Neural cell (in vitro differentiated cells): ENCODE measurements around the gene DPP9. TPM values are rescaled to one million over a fixed set of nuclear protein-coding genes. Genes with fewer than 3 reads are reported as not detected.

ENCODE experiments used
- H2AFZ ChIP-seq: fragments of 200-600, 300-800 bp; sonication (generic), shearing (Covaris generic); 2 replicates; pipeline ENCODE4 v1.6.0; 2014; ENCODE audit warnings: low read depth, mild to moderate bottlenecking, antibody characterized with exemption, low read length, moderate library complexity
- H3F3A ChIP-seq: fragments of 200-600 bp; shearing (Covaris generic); 2 replicates; pipeline ENCODE4 v1.6.1; 2016; ENCODE audit warnings: mild to moderate bottlenecking, moderate library complexity, mixed read lengths, antibody characterized with exemption, low read length; ENCODE audit not compliant: insufficient read depth, poor library complexity, severe bottlenecking
- H3K27ac ChIP-seq: fragments of 200-600, 300-800 bp; sonication (generic), shearing (Covaris generic); 2 replicates; pipeline ENCODE4 v1.5.1; 2014; ENCODE audit warnings: mild to moderate bottlenecking, low read length, moderate library complexity
- H3K27me3 ChIP-seq: fragments of 300-800, 200-600 bp; sonication (generic), shearing (Covaris generic); 2 replicates; pipeline ENCODE4 v1.6.0; 2014; ENCODE audit warnings: mild to moderate bottlenecking, low read depth, low read length, moderate library complexity; ENCODE audit not compliant: insufficient read depth
- H3K36me3 ChIP-seq: fragments of 300-800, 200-600 bp; sonication (generic), shearing (Covaris generic); 2 replicates; pipeline ENCODE4 v1.5.1; 2014; ENCODE audit warnings: mild to moderate bottlenecking, antibody characterized with exemption, low read length, moderate library complexity; ENCODE audit not compliant: insufficient read depth
- H3K4me2 ChIP-seq: fragments of 300-800, 200-600 bp; sonication (generic), shearing (Covaris generic); 2 replicates; pipeline ENCODE4 v1.6.0; 2014; ENCODE audit warnings: mild to moderate bottlenecking, low read length
- H3K4me3 ChIP-seq: fragments of 300-800, 200-600 bp; sonication (generic), shearing (Covaris generic); 2 replicates; pipeline ENCODE4 v1.5.1; 2014; ENCODE audit warnings: mild to moderate bottlenecking, low read length, moderate library complexity
- H3K79me2 ChIP-seq: fragments of 200-600 bp; shearing (Covaris generic); replicated peaks from 2 replicates; pipeline ENCODE4 v1.6.0; 2014; ENCODE audit warnings: mild to moderate bottlenecking, low read length, moderate library complexity; ENCODE audit not compliant: insufficient read depth
- H3K9ac ChIP-seq: fragments of 300-800, 200-600 bp; sonication (generic), shearing (Covaris generic); 2 replicates; pipeline ENCODE4 v1.6.1; 2016; ENCODE audit warnings: mild to moderate bottlenecking, low read length, mixed read lengths
- H3K9me2 ChIP-seq: fragments of 200-600 bp; shearing (Covaris generic); 2 replicates; pipeline ENCODE4 v1.6.1; 2016; ENCODE audit warnings: mild to moderate bottlenecking, low read length, mixed read lengths; ENCODE audit not compliant: insufficient read depth
- H3K9me3 ChIP-seq: fragments of 200-600, 300-800 bp; sonication (generic), shearing (Covaris generic); 2 replicates; pipeline ENCODE4 v1.6.1; 2016; ENCODE audit warnings: mild to moderate bottlenecking, mixed run types, low read length, moderate library complexity, mixed read lengths
- H4K20me1 ChIP-seq: fragments of 200-600 bp; shearing (Covaris generic); 2 replicates; pipeline ENCODE4 v1.6.1; 2016; ENCODE audit warnings: mild to moderate bottlenecking, mixed run types; ENCODE audit not compliant: insufficient read depth
- CTCF ChIP-seq: fragments of 450-650 bp; IDR thresholded peaks from 2 replicates; pipeline ENCODE4 v1.5.1; 2014; ENCODE audit warnings: antibody characterized with exemption, mild to moderate bottlenecking, moderate library complexity; ENCODE audit not compliant: poor library complexity, severe bottlenecking
- EP300 ChIP-seq: fragments of 450-650 bp; conservative IDR thresholded peaks from 2 replicates; pipeline ENCODE4 v1.6.1; 2014; ENCODE audit warnings: antibody characterized with exemption, mild to moderate bottlenecking, moderate library complexity; ENCODE audit not compliant: poor library complexity, severe bottlenecking
- EZH2 ChIP-seq: fragments of 200-600, 300-800 bp; shearing (Covaris generic), sonication (generic); IDR thresholded peaks from 2 replicates; pipeline ENCODE4 v1.6.1; 2014; ENCODE audit warnings: antibody characterized with exemption, low read length, borderline replicate concordance, mild to moderate bottlenecking; ENCODE audit not compliant: insufficient read depth, poor library complexity, severe bottlenecking
- MXI1 ChIP-seq: fragments of 450-650 bp; conservative IDR thresholded peaks from 2 replicates; pipeline ENCODE4 v1.6.1; 2014; ENCODE audit warnings: antibody characterized with exemption, mild to moderate bottlenecking; ENCODE audit not compliant: poor library complexity, severe bottlenecking
- POLR2AphosphoS5 ChIP-seq: IDR thresholded peaks from 2 replicates; pipeline ENCODE4 v1.6.1; 2012
- RAD21 ChIP-seq: fragments of 450-650 bp; conservative IDR thresholded peaks from 2 replicates; pipeline ENCODE4 v1.6.1; 2014; ENCODE audit warnings: antibody characterized with exemption, mild to moderate bottlenecking, moderate library complexity
- REST ChIP-seq: IDR thresholded peaks from 2 replicates; pipeline ENCODE4 v1.6.1; 2012; ENCODE audit warnings: borderline replicate concordance
- SMC3 ChIP-seq: fragments of 450-650 bp; conservative IDR thresholded peaks from 2 replicates; pipeline ENCODE4 v1.6.1; 2014; ENCODE audit warnings: antibody characterized with exemption, mild to moderate bottlenecking, moderate library complexity; ENCODE audit not compliant: poor library complexity
- TAF1 ChIP-seq: IDR thresholded peaks from 2 replicates; pipeline ENCODE4 v1.6.1; 2012; ENCODE audit warnings: low read depth
- polyA plus RNA-seq: library from polyadenylated mRNA; depleted of rRNA; stranded (reverse); fragments of >200 nt; gene quantifications from 2 replicates; pipeline ENCODE4 v1.2.3, GENCODE V29; 2014

The DPP9 gene
- polyA plus RNA-seq, 1 donor from 2014 or later = 11.7 TPM

GRCh38 chr19:4656102-4656501, 67.5 kb downstream of the DPP9 start:
- no peak overlapping the region for H3K4me2 ChIP-seq
- no peaks in the 10 kb centered on the region for H4K20me1 ChIP-seq
- H3K9me3 ChIP-seq = no peaks in the 10 kb centered on the region
- no peak overlapping the region for H3K27ac ChIP-seq
- no peaks in the 10 kb centered on the region for H3F3A ChIP-seq
- H2AFZ ChIP-seq = no peak overlapping the region
- no peaks in the 10 kb centered on the region for H3K79me2 ChIP-seq
- TF ChIP-seq REST = no peak
- TF ChIP-seq TAF1 = no peak
- TF ChIP-seq EZH2 = no peak
- no peak for TF ChIP-seq RAD21
- H3K27me3 ChIP-seq = no peaks in the 10 kb centered on the region
- no peaks in the 10 kb centered on the region for H3K36me3 ChIP-seq
- no peak overlapping the region for H3K9ac ChIP-seq
- no peak overlapping the region for H3K4me3 ChIP-seq
- H3K9me2 ChIP-seq = no peaks in the 10 kb centered on the region

DNA sequence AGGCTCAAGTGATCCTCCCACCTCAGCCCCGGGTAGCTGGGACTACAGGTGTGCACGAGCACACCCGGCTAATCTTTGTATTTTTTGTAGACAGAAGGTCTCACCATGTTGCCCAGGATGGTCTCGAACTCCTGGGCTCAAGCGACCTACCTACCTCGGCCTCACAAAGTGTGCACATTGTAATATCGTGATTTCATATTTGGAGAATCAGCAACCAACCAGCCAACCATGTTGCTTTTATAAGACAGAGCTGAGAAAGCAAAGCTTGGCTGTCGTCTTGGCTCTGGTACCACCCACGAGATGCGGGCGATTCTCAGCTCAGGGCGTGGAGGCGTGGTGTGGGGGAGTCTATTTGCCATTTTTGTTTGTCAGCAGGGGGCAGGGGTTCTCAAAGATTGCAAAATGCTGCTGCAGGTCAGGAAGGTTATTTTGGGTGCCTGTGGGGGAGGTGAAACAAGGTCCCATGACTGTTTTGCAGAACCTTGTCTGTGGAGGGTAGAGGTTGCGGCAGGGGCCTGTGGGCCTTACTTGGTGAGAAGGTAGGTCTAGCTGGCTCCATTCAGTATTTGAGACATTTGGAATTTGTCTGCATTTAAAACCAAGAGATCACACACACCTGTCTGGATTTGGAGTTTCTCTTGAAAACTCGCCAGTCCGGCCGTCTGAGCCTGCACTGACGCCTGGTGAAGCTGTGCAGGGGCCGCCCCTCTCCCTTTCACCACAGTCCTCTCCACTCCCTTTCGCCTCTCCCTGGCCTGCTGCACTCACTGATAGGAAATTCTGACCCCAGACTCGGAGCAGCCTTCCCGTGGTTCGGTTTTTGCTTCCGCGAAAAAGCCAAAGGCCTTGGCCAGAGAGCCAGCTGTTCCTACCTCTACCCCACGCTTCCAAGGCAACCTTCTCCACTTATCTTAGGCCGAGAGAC, 68.9 kb downstream of the DPP9 start:
- Histone ChIP-seq H3K36me3 (no peaks in the 10 kb centered on the region), H4K20me1 (no peaks in the 10 kb centered on the region), H3K9me2 (no peaks in the 10 kb centered on the region), H3F3A (no peaks in the 10 kb centered on the region), H3K79me2 (no peaks in the 10 kb centered on the region), H3K27ac (no peak overlapping the region), H3K4me3 (no peak overlapping the region), H3K9me3 (no peaks in the 10 kb centered on the region), H3K4me2 (no peak overlapping the region), H2AFZ (no peak overlapping the region), H3K27me3 (no peaks in the 10 kb centered on the region), H3K9ac (no peak overlapping the region)
- TF ChIP-seq MXI1 (no peak), POLR2AphosphoS5 (no peak), RAD21 (no peak), SMC3 (no peak), EP300 (no peak), EZH2 (no peak), CTCF (no peak)
